T-helper 2 cell treated with Interferon-gamma antibody and Interleukin-4, amounts not matched to agents 5 μg/mL and 100 μg/mL, for 36 hours (primary cell): ENCODE measurements around the gene ARHGAP10.

Experiments used
- DNase-seq: peaks from one replicate; pipeline ENCODE4 v3.0.0; 2021; ENCODE audit warnings: low spot score
- H3K27ac Mint-ChIP-seq: one replicate; pipeline ENCODE4 v1.8.0; 2021; ENCODE audit warnings: mild to moderate bottlenecking, mixed read lengths
- H3K27me3 Mint-ChIP-seq: one replicate; pipeline ENCODE4 v1.8.0; 2021; ENCODE audit warnings: low read depth, mixed read lengths
- H3K36me3 Mint-ChIP-seq: one replicate; pipeline ENCODE4 v1.8.0; 2021; ENCODE audit warnings: low read depth, mixed read lengths
- H3K4me1 Mint-ChIP-seq: one replicate; pipeline ENCODE4 v1.8.0; 2021; ENCODE audit warnings: low read depth, mixed read lengths
- H3K4me3 Mint-ChIP-seq: one replicate; pipeline ENCODE4 v1.8.0; 2022; ENCODE audit warnings: mild to moderate bottlenecking, moderate library complexity, mixed read lengths
- H3K9me3 Mint-ChIP-seq: one replicate; pipeline ENCODE4 v1.8.0; 2021; ENCODE audit warnings: mixed read lengths

ARHGAP10 gene

GRCh38 chr4:147764337-147764736 is 32.4 kb downstream of the ARHGAP10 start:
- H3K36me3 Mint-ChIP-seq = peaks cover 2% of the 10 kb centered on the region
- no peak for DNase-seq
- H3K27me3 Mint-ChIP-seq = no peaks in the 10 kb centered on the region
- H3K4me3 Mint-ChIP-seq = no peak overlapping the region
- H3K4me1 Mint-ChIP-seq = peaks cover 23% of the 10 kb centered on the region
- no peak overlapping the region for H3K27ac Mint-ChIP-seq
- no peaks in the 10 kb centered on the region for H3K9me3 Mint-ChIP-seq

GRCh38 chr4:147765121-147765529 is 33.2 kb downstream of the ARHGAP10 start:
- Mint-ChIP-seq H3K4me3 (no peak overlapping the region), H3K36me3 (peaks cover 2% of the 10 kb centered on the region), H3K9me3 (no peaks in the 10 kb centered on the region), H3K4me1 (peaks cover 23% of the 10 kb centered on the region), H3K27me3 (no peaks in the 10 kb centered on the region), H3K27ac (no peak overlapping the region)
- DNase-seq = no peak

- Mint-ChIP-seq H3K27me3 (no peaks in the 10 kb centered on the region), H3K27ac (no peak overlapping the region), H3K4me3 (no peak overlapping the region), H3K4me1 (peaks cover 17% of the 10 kb centered on the region), H3K36me3 (no peaks in the 10 kb centered on the region), H3K9me3 (no peaks in the 10 kb centered on the region)
- no peak for DNase-seq
These were observed 36.2 kb downstream of the ARHGAP10 start for GRCh38 chr4:147768113-147768512.

GRCh38 chr4:147769386-147769785 is 37.5 kb downstream of the ARHGAP10 start:
- H3K4me3 Mint-ChIP-seq = no peak overlapping the region
- no peak for DNase-seq
- H3K9me3 Mint-ChIP-seq = no peaks in the 10 kb centered on the region
- peaks cover 18% of the 10 kb centered on the region for H3K4me1 Mint-ChIP-seq
- no peaks in the 10 kb centered on the region for H3K27me3 Mint-ChIP-seq
- H3K27ac Mint-ChIP-seq = no peak overlapping the region
- no peaks in the 10 kb centered on the region for H3K36me3 Mint-ChIP-seq

GRCh38 chr4:147770831-147771230 is 38.9 kb downstream of the ARHGAP10 start:
- Mint-ChIP-seq H3K36me3 (no peaks in the 10 kb centered on the region), H3K27ac (no peak overlapping the region), H3K4me1 (peaks cover 18% of the 10 kb centered on the region), H3K4me3 (no peak overlapping the region), H3K9me3 (no peaks in the 10 kb centered on the region), H3K27me3 (no peaks in the 10 kb centered on the region)
- no peak for DNase-seq

- Mint-ChIP-seq H3K27ac (no peak overlapping the region), H3K9me3 (no peaks in the 10 kb centered on the region), H3K4me1 (peaks cover 23% of the 10 kb centered on the region), H3K36me3 (no peaks in the 10 kb centered on the region), H3K27me3 (no peaks in the 10 kb centered on the region), H3K4me3 (no peak overlapping the region)
- no peak for DNase-seq
These were observed 40.2 kb downstream of the ARHGAP10 start for GRCh38 chr4:147772056-147772455.

GRCh38 chr4:147772459-147772969 is 40.6 kb downstream of the ARHGAP10 start:
- no peak overlapping the region for H3K27ac Mint-ChIP-seq
- H3K36me3 Mint-ChIP-seq = no peaks in the 10 kb centered on the region
- no peaks in the 10 kb centered on the region for H3K9me3 Mint-ChIP-seq
- no peak for DNase-seq
- no peak overlapping the region for H3K4me3 Mint-ChIP-seq
- no peaks in the 10 kb centered on the region for H3K27me3 Mint-ChIP-seq
- H3K4me1 Mint-ChIP-seq = peaks cover 25% of the 10 kb centered on the region

- no peak for DNase-seq
- Mint-ChIP-seq H3K4me3 (no peak overlapping the region), H3K36me3 (no peaks in the 10 kb centered on the region)
These were observed 41.6 kb downstream of the ARHGAP10 start for GRCh38 chr4:147773261-147774184.

GRCh38 chr4:147776716-147777115 is 44.8 kb downstream of the ARHGAP10 start:
- Mint-ChIP-seq H3K27ac (no peak overlapping the region), H3K27me3 (no peaks in the 10 kb centered on the region), H3K4me1 (peaks cover 41% of the 10 kb centered on the region), H3K36me3 (no peaks in the 10 kb centered on the region), H3K9me3 (no peaks in the 10 kb centered on the region), H3K4me3 (no peak overlapping the region)
- no peak for DNase-seq

More at GRCh38 chr4:147773261-147774184, 41.6 kb downstream of the ARHGAP10 start:
- H3K9me3 Mint-ChIP-seq = no peaks in the 10 kb centered on the region
- peaks cover 28% of the 10 kb centered on the region for H3K4me1 Mint-ChIP-seq
- no peak overlapping the region for H3K27ac Mint-ChIP-seq
- no peaks in the 10 kb centered on the region for H3K27me3 Mint-ChIP-seq

GRCh38 chr4:147777456-147778091 is 45.7 kb downstream of the ARHGAP10 start:
- Mint-ChIP-seq H3K27me3 (no peaks in the 10 kb centered on the region), H3K4me1 (peaks cover 44% of the 10 kb centered on the region), H3K9me3 (no peaks in the 10 kb centered on the region), H3K36me3 (no peaks in the 10 kb centered on the region), H3K27ac (no peak overlapping the region), H3K4me3 (no peak overlapping the region)
- no peak for DNase-seq

GRCh38 chr4:147778942-147779341 is 47.1 kb downstream of the ARHGAP10 start:
- Mint-ChIP-seq H3K27ac (no peak overlapping the region), H3K36me3 (no peaks in the 10 kb centered on the region), H3K27me3 (no peaks in the 10 kb centered on the region), H3K4me3 (no peak overlapping the region), H3K4me1 (peaks cover 37% of the 10 kb centered on the region), H3K9me3 (no peaks in the 10 kb centered on the region)
- DNase-seq = no peak

- H3K27me3 Mint-ChIP-seq = no peaks in the 10 kb centered on the region
- peaks cover 37% of the 10 kb centered on the region for H3K4me1 Mint-ChIP-seq
- H3K27ac Mint-ChIP-seq = no peak overlapping the region
- H3K4me3 Mint-ChIP-seq = no peak overlapping the region
- H3K36me3 Mint-ChIP-seq = no peaks in the 10 kb centered on the region
- DNase-seq = no peak
- H3K9me3 Mint-ChIP-seq = no peaks in the 10 kb centered on the region
These were observed 47.6 kb downstream of the ARHGAP10 start for GRCh38 chr4:147779451-147779850.

GRCh38 chr4:147780137-147780777 is 48.4 kb downstream of the ARHGAP10 start:
- H3K4me1 Mint-ChIP-seq = peaks cover 40% of the 10 kb centered on the region

More at GRCh38 chr4:147780137-147780777, 48.4 kb downstream of the ARHGAP10 start:
- no peak overlapping the region for H3K4me3 Mint-ChIP-seq
- H3K36me3 Mint-ChIP-seq = no peaks in the 10 kb centered on the region
- no peak overlapping the region for H3K27ac Mint-ChIP-seq
- no peaks in the 10 kb centered on the region for H3K9me3 Mint-ChIP-seq
- H3K27me3 Mint-ChIP-seq = no peaks in the 10 kb centered on the region
- no peak for DNase-seq
